K562 (cell line): ENCODE data around the gene SLC13A4. TPM values are rescaled to one million over a fixed set of nuclear protein-coding genes. Genes with fewer than 3 reads are reported as not detected.
A peak's percentile ranks its signal among the peaks of the same experiment; 100 is the strongest.

ENCODE experiments used
- DMBX1 ChIP-seq: fragments of 250-450 bp; sonication (Bioruptor Pico); IDR thresholded peaks from 2 replicates; pipeline ENCODE4 v1.8.0; 2022; ENCODE audit warnings: inconsistent platforms, mild to moderate bottlenecking, moderate library complexity, borderline replicate concordance
- JUND ChIP-seq, 2 experiments: IDR thresholded peaks; 2 replicates in 1 of 2; 3 replicates in 1 of 2; pipeline ENCODE4 v1.6.1; 2011; ENCODE audit warnings: borderline replicate concordance in 2 of 2, low read depth in 2 of 2, low read length in 2 of 2, improper control_type of control experiment in 1 of 2, missing biosample characterization in 1 of 2, missing genetic modification characterization in 1 of 2, missing genetic modification reagents in 1 of 2
- KLF1 ChIP-seq: fragments of 450-650 bp; IDR thresholded peaks from 2 replicates; pipeline ENCODE4 v1.6.1; 2016; ENCODE audit warnings: missing genetic modification characterization, missing compliant biosample characterization
- KLF6 ChIP-seq: fragments of 250-450 bp; sonication (Bioruptor Pico); IDR thresholded peaks from 2 replicates; pipeline ENCODE4 v1.4.0; 2020; ENCODE audit warnings: mild to moderate bottlenecking, moderate library complexity, borderline replicate concordance
- MAFK ChIP-seq: IDR thresholded peaks from 2 replicates; pipeline ENCODE4 v1.6.1; 2011; ENCODE audit warnings: low read length, improper control_type of control experiment
- NRF1 ChIP-seq, 2 experiments: fragments of 450-650 bp; IDR thresholded peaks in 1 of 2; conservative IDR thresholded peaks in 1 of 2; 2 replicates each; pipeline ENCODE4 v1.6.1; 2014; ENCODE audit warnings: mild to moderate bottlenecking in 2 of 2
- PHB2 ChIP-seq: fragments of 450-650 bp; IDR thresholded peaks from 2 replicates; pipeline ENCODE4 v1.6.1; 2017; ENCODE audit warnings: low read depth
- POLR2H ChIP-seq: IDR thresholded peaks from 2 replicates; pipeline ENCODE4 v1.6.1; 2016; ENCODE audit warnings: missing genetic modification characterization, low read depth, mild to moderate bottlenecking, control low read depth, missing compliant biosample characterization, moderate library complexity
- PURB ChIP-seq: sonication (generic); formaldehyde crosslinking; IDR thresholded peaks from 2 replicates; pipeline ENCODE4 v1.9.0; 2021; ENCODE audit warnings: low read depth, mild to moderate bottlenecking, missing genetic modification reagents
- PYGO2 ChIP-seq: fragments of 450-650 bp; IDR thresholded peaks from 2 replicates; pipeline ENCODE4 v1.6.1; 2016; ENCODE audit warnings: mild to moderate bottlenecking, missing genetic modification characterization, moderate library complexity, missing compliant biosample characterization
- RBM25 ChIP-seq: fragments of 200-400 bp; formaldehyde crosslinking; IDR thresholded peaks from 2 replicates; pipeline ENCODE4 v1.6.1; 2018; ENCODE audit warnings: low read length, low read depth, moderate library complexity; ENCODE audit not compliant: severe bottlenecking
- TRIM24 ChIP-seq, 2 experiments: fragments of 450-650 bp; IDR thresholded peaks; 2 replicates each; pipeline ENCODE4 v1.6.1; 2016
- ZNF12 ChIP-seq: sonication (generic); formaldehyde crosslinking; IDR thresholded peaks from 2 replicates; pipeline ENCODE4 v1.4.0; 2020; ENCODE audit warnings: mild to moderate bottlenecking, missing genetic modification reagents
- ZNF165 ChIP-seq: fragments of 250-450 bp; sonication (Bioruptor Pico); IDR thresholded peaks from 2 replicates; pipeline ENCODE4 v1.4.0; 2020; ENCODE audit warnings: borderline replicate concordance
- ZNF41 ChIP-seq: fragments of 250-450 bp; sonication (Bioruptor Pico); conservative IDR thresholded peaks from 2 replicates; pipeline ENCODE4 v1.4.0; 2020; ENCODE audit warnings: mild to moderate bottlenecking
- ZNF507 ChIP-seq: conservative IDR thresholded peaks from 2 replicates; pipeline ENCODE4 v1.6.1; 2017; ENCODE audit warnings: missing genetic modification characterization, missing compliant biosample characterization
- polyA plus RNA-seq, 8 experiments: library from polyadenylated mRNA; depleted of rRNA in 4 of 8; stranded (reverse) in 5 of 8; unstranded in 3 of 8; fragments of >200 nt; fragmentation: Nextera tagmentation in 2 of 8; fragmentation: Illumina TruSeq in 1 of 8; extraction: Ambion mirVana in 2 of 8; extraction: Trizol in 1 of 8; gene quantifications; 2 replicates each; pipeline versions ENCODE4 v1.2.1 to v1.2.3, GENCODE V29; 2011 to 2014; ENCODE audit warnings: inconsistent platforms in 1 of 8, missing spikeins in 1 of 8
- total RNA-seq, 7 experiments: library from RNA; depleted of rRNA in 6 of 7; stranded (reverse); fragments of >200 nt in 6 of 7; fragmentation: Illumina TruSeq in 2 of 7; extraction: Trizol in 2 of 7; gene quantifications; 2 replicates each; pipeline versions ENCODE4 v1.2.1 to v1.2.3, GENCODE V29; 2011 to 2021; ENCODE audit warnings: low replicate concordance in 1 of 7
- TF ChIP-seq, protein P1 (sequence below), 2 experiments: fragments of 450-650 bp; IDR thresholded peaks; 2 replicates each; pipeline ENCODE4 v1.6.1; 2016
- TF ChIP-seq, protein P2 (sequence below): sonication (generic); formaldehyde crosslinking; IDR thresholded peaks from 2 replicates; pipeline ENCODE4 v1.8.1; 2023; ENCODE audit warnings: missing genetic modification reagents, mild to moderate bottlenecking, borderline replicate concordance
- TF ChIP-seq, protein P3 (sequence below): fragments of 250-450 bp; sonication (Bioruptor Pico); IDR thresholded peaks from 2 replicates; pipeline ENCODE4 v1.8.0; 2021; ENCODE audit warnings: moderate library complexity, mild to moderate bottlenecking, inconsistent platforms

Gene SLC13A4
- total and polyA plus RNA-seq, 9 of the 15 experiments (the other 6 are each of a cell fraction or from before 2014, with no cell fraction given), result 0.11 to 1.0 (median 0.36) TPM

DNA sequence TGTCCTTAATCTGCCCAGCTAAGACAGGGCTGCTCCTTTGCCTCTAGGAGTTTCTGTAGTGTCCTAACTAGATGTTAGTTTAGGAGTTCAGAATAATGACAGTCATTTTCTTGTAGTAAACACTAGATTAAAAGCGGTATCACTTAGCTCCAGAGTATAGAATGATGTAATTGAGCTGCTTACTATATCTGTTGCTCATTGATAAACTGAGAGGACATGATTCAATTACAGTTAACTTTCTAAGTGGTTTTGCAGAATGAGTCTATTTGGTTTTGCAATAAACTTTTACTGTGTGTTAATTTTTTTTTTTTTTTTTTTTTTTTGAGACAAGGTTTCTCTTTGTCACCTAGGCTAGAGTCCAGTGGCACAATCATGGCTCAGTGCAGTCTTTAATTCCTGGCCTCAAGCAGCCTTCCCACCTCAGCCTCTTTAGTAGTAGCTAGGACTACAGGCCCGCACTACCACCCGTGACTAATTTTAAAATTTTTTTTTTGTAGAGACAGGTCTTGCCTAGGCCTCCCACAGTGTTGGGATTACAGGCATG, 63.9 kb downstream of the SLC13A4 start (continued):
- TF ChIP-seq, protein P1, sequence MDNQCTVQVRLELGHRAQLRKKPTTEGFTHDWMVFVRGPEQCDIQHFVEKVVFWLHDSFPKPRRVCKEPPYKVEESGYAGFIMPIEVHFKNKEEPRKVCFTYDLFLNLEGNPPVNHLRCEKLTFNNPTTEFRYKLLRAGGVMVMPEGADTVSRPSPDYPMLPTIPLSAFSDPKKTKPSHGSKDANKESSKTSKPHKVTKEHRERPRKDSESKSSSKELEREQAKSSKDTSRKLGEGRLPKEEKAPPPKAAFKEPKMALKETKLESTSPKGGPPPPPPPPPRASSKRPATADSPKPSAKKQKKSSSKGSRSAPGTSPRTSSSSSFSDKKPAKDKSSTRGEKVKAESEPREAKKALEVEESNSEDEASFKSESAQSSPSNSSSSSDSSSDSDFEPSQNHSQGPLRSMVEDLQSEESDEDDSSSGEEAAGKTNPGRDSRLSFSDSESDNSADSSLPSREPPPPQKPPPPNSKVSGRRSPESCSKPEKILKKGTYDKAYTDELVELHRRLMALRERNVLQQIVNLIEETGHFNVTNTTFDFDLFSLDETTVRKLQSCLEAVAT (IDR thresholded peaks at IDR 0.05), result no peak
- TF ChIP-seq ZNF12 (no peak), NRF1 (conservative IDR thresholded peaks at IDR 0.05 in 1 of 2, IDR thresholded peaks at IDR 0.05 in 1 of 2) (no peak), ZNF165 (no peak), TRIM24 (IDR thresholded peaks at IDR 0.05) (peak; percentile 90 to 95), DMBX1 (CRISPR knock-in tag) (no peak), POLR2H (tag) (peak; percentile 59), KLF6 (CRISPR knock-in tag) (no peak), PHB2 (peak; percentile 81), MAFK (peak; percentile 21; the same call in 1 of the 2 replicates), ZNF41 (CRISPR knock-in tag) (no peak), PURB (CRISPR knock-in tag) (no peak), ZNF507 (tag) (no peak), JUND (IDR thresholded peaks at IDR 0.05; ENCODE audit: borderline replicate concordance, low read depth, low read length) (peak; percentile 95), JUND (tag; IDR thresholded peaks at IDR 0.05; ENCODE audit: borderline replicate concordance, low read depth, low read length) (peak; percentile 95), RBM25 (no peak), PYGO2 (no peak; the same call in 1 of the 2 replicates), KLF1 (tag) (no peak)
- TF ChIP-seq, protein P2, sequence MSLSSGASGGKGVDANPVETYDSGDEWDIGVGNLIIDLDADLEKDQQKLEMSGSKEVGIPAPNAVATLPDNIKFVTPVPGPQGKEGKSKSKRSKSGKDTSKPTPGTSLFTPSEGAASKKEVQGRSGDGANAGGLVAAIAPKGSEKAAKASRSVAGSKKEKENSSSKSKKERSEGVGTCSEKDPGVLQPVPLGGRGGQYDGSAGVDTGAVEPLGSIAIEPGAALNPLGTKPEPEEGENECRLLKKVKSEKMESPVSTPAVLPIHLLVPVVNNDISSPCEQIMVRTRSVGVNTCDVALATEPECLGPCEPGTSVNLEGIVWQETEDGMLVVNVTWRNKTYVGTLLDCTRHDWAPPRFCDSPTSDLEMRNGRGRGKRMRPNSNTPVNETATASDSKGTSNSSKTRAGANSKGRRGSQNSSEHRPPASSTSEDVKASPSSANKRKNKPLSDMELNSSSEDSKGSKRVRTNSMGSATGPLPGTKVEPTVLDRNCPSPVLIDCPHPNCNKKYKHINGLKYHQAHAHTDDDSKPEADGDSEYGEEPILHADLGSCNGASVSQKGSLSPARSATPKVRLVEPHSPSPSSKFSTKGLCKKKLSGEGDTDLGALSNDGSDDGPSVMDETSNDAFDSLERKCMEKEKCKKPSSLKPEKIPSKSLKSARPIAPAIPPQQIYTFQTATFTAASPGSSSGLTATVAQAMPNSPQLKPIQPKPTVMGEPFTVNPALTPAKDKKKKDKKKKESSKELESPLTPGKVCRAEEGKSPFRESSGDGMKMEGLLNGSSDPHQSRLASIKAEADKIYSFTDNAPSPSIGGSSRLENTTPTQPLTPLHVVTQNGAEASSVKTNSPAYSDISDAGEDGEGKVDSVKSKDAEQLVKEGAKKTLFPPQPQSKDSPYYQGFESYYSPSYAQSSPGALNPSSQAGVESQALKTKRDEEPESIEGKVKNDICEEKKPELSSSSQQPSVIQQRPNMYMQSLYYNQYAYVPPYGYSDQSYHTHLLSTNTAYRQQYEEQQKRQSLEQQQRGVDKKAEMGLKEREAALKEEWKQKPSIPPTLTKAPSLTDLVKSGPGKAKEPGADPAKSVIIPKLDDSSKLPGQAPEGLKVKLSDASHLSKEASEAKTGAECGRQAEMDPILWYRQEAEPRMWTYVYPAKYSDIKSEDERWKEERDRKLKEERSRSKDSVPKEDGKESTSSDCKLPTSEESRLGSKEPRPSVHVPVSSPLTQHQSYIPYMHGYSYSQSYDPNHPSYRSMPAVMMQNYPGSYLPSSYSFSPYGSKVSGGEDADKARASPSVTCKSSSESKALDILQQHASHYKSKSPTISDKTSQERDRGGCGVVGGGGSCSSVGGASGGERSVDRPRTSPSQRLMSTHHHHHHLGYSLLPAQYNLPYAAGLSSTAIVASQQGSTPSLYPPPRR (CRISPR knock-in tag), result no peak; the same call in 1 of the 2 replicates
- TF ChIP-seq, protein P3, sequence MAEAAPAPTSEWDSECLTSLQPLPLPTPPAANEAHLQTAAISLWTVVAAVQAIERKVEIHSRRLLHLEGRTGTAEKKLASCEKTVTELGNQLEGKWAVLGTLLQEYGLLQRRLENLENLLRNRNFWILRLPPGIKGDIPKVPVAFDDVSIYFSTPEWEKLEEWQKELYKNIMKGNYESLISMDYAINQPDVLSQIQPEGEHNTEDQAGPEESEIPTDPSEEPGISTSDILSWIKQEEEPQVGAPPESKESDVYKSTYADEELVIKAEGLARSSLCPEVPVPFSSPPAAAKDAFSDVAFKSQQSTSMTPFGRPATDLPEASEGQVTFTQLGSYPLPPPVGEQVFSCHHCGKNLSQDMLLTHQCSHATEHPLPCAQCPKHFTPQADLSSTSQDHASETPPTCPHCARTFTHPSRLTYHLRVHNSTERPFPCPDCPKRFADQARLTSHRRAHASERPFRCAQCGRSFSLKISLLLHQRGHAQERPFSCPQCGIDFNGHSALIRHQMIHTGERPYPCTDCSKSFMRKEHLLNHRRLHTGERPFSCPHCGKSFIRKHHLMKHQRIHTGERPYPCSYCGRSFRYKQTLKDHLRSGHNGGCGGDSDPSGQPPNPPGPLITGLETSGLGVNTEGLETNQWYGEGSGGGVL (CRISPR knock-in tag), result no peak
